Right atrium auricular region (tissue), 2 donors: Measurements from ENCODE around the gene EPM2A. TPM values are rescaled to one million over a fixed set of nuclear protein-coding genes. Genes with fewer than 3 reads are reported as not detected.

Experiments
- DNase-seq: peaks from one replicate; pipeline ENCODE4 v3.0.0-alpha.2; 2019; ENCODE audit warnings: low spot score
- H3K27ac ChIP-seq, 2 donors: fragments of 200-600 bp; sonication (generic); 1 replicate in 1 of 2; 2 replicates in 1 of 2; pipeline ENCODE4 v1.5.1; 2016 to 2019
- H3K27me3 ChIP-seq, 2 donors: fragments of 200-600 bp; sonication (generic); one replicate each; pipeline versions ENCODE4 v1.5.1 to v1.6.0; 2017 to 2019
- H3K36me3 ChIP-seq: fragments of 200-600 bp; sonication (generic); one replicate; pipeline ENCODE4 v1.5.1; 2016
- H3K4me1 ChIP-seq, 2 donors: fragments of 200-600 bp; sonication (generic); one replicate each; pipeline versions ENCODE4 v1.5.1 to v1.6.0; 2017 to 2019
- H3K4me3 ChIP-seq, 2 donors: fragments of 200-600 bp; sonication (generic); 1 replicate in 1 of 2; 2 replicates in 1 of 2; pipeline ENCODE4 v1.5.1; 2017 to 2019; ENCODE audit warnings: mild to moderate bottlenecking in 1 of 2, moderate library complexity in 1 of 2
- H3K9me3 ChIP-seq, 2 donors: fragments of 200-600 bp; sonication (generic); one replicate each; pipeline ENCODE4 v1.5.1; 2019
- CTCF ChIP-seq, 2 donors: fragments of 200-600 bp; sonication (generic); IDR thresholded peaks; one replicate each; pipeline ENCODE4 v1.5.1; 2019; ENCODE audit warnings: antibody characterized with exemption in 2 of 2
- total RNA-seq, 2 donors: library from RNA; depleted of rRNA; stranded (reverse); fragments of >200 nt; gene quantifications; one replicate each; pipeline ENCODE4 v1.1.0, GENCODE V29; 2016

The EPM2A gene
- total RNA-seq: 10 to 100 TPM; 24.2 to 24.7 TPM

DNA sequence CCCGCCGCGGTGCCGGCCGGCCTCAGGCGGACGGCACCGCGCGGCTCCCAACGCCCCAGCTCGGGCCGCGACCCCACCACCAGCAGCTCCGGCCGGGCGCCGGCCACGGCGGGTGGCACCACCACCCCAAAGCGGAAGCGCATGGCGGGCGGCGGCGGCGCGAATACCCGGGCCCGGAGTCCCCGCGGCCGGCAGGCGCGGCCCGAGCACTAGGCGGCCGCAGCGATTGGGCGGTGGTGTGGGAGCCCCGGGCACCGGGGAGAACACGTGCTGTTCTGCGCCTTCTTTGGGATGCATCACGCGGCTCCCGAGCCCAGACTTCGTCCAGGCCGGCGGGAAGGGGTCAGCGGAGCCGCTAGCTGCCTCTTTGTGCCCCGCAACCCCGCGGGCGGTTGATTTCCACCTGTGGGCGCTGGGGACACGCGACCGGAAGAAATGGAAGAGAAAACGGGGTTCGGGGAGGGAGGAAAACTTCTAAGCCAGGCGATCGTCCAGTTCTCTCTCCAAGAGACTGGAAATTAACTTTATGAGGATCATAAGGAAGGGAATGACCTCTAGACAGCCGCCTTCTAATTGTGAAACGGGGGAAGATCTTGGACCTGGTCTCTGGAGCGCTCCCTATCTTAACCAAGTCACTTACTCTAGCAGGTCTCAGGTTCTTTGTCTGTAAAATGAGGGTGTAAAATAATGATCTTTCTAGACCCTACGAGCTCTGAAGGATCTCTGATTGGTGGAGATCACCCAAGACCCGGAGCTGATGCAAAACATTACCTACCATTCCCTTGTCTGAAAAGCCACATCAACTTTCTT is at the start of gene EPM2A:
Gene EPM2A (minus strand): TSS at position 165 of the 810 bp plus-strand sequence. CDS start 22 bp downstream, at position 143.
- no peaks in the 10 kb centered on the region for H3K36me3 ChIP-seq
- no peaks in the 10 kb centered on the region for H3K27me3 ChIP-seq
- peak within 1 kb of the TSS; percentile 97 to 99 for H3K27ac ChIP-seq
- peak; percentile 86 for DNase-seq
- no peaks in the 10 kb centered on the region for H3K9me3 ChIP-seq
- peak within 1 kb of the TSS; percentile 62 to 65 for H3K4me3 ChIP-seq
- H3K4me1 ChIP-seq: peaks cover 0 to 24% of the 10 kb centered on the region in 2 donors
- peak in 1 of 2 donors; percentile 24 for TF ChIP-seq CTCF (IDR thresholded peaks at IDR 0.05)

GRCh38 chr6:145784683-145785082 is 49.4 kb upstream of the EPM2A start:
- H3K36me3 ChIP-seq: no peaks in the 10 kb centered on the region
- no peaks in the 10 kb centered on the region for H3K4me1 ChIP-seq
- no peaks in the 10 kb centered on the region for H3K9me3 ChIP-seq
- DNase-seq: no peak
- no peak for TF ChIP-seq CTCF (IDR thresholded peaks at IDR 0.05)
- H3K27ac ChIP-seq: no peak overlapping the region
- H3K4me3 ChIP-seq: no peak overlapping the region
- H3K27me3 ChIP-seq: no peaks in the 10 kb centered on the region

- no peak for DNase-seq
- H3K9me3 ChIP-seq: no peaks in the 10 kb centered on the region
- no peak overlapping the region for H3K27ac ChIP-seq
- H3K4me3 ChIP-seq: no peak overlapping the region
- no peak for TF ChIP-seq CTCF (IDR thresholded peaks at IDR 0.05)
- H3K36me3 ChIP-seq: no peaks in the 10 kb centered on the region
- H3K4me1 ChIP-seq: no peaks in the 10 kb centered on the region
- no peaks in the 10 kb centered on the region for H3K27me3 ChIP-seq
These were observed 48.5 kb upstream of the EPM2A start for GRCh38 chr6:145783796-145784195.

GRCh38 chr6:145772846-145773245 is 37.5 kb upstream of the EPM2A start:
- no peak for TF ChIP-seq CTCF (IDR thresholded peaks at IDR 0.05)
- no peak overlapping the region for H3K27ac ChIP-seq
- H3K36me3 ChIP-seq: no peaks in the 10 kb centered on the region
- no peak overlapping the region for H3K4me3 ChIP-seq
- H3K4me1 ChIP-seq: no peaks in the 10 kb centered on the region
- DNase-seq: no peak
- no peaks in the 10 kb centered on the region for H3K27me3 ChIP-seq
- H3K9me3 ChIP-seq: peaks cover 0 to 4% of the 10 kb centered on the region in 2 donors

GRCh38 chr6:145765449-145765848 is 30.1 kb upstream of the EPM2A start:
- DNase-seq: no peak
- no peaks in the 10 kb centered on the region for H3K36me3 ChIP-seq
- H3K4me3 ChIP-seq: no peak overlapping the region
- H3K27ac ChIP-seq: no peak overlapping the region
- TF ChIP-seq CTCF (IDR thresholded peaks at IDR 0.05): no peak
- no peaks in the 10 kb centered on the region for H3K27me3 ChIP-seq
- no peaks in the 10 kb centered on the region for H3K4me1 ChIP-seq
- H3K9me3 ChIP-seq: no peaks in the 10 kb centered on the region
